K562 (cell line): ENCODE measurements around the gene SPEG. TPM values are rescaled to one million over a fixed set of nuclear protein-coding genes. Genes with fewer than 3 reads are reported as not detected.

Source experiments
- ARID2 ChIP-seq: fragments of 450-650 bp; IDR thresholded peaks from 2 replicates; pipeline ENCODE4 v1.6.1; 2017; ENCODE audit warnings: antibody characterized with exemption, mild to moderate bottlenecking
- CHD4 ChIP-seq: fragments of 200-600 bp; sonication (generic); IDR thresholded peaks from 3 replicates; pipeline ENCODE4 v1.6.1; 2012; ENCODE audit warnings: low read depth, mild to moderate bottlenecking, mixed read lengths, low read length, inconsistent platforms; ENCODE audit not compliant: insufficient read depth, insufficient replicate concordance, poor library complexity, severe bottlenecking
- E2F5 ChIP-seq: sonication (generic); formaldehyde crosslinking; IDR thresholded peaks from 2 replicates; pipeline ENCODE4 v1.8.0; 2022; ENCODE audit warnings: mild to moderate bottlenecking, missing genetic modification reagents
- FOXM1 ChIP-seq, 2 experiments: fragments of 450-650 bp in 1 of 2; sonication (generic) in 1 of 2; formaldehyde crosslinking in 1 of 2; IDR thresholded peaks; 2 replicates each; pipeline versions ENCODE4 v1.6.1 to v1.9.0; 2017 to 2022; ENCODE audit warnings: low read depth in 2 of 2, mild to moderate bottlenecking in 2 of 2, missing genetic modification reagents in 1 of 2, moderate library complexity in 1 of 2
- GABPB2 ChIP-seq: fragments of 250-450 bp; sonication (Bioruptor Pico); conservative IDR thresholded peaks from 2 replicates; pipeline ENCODE4 v1.5.1; 2021; ENCODE audit warnings: mild to moderate bottlenecking
- KAT7 ChIP-seq: sonication (generic); formaldehyde crosslinking; IDR thresholded peaks from 2 replicates; pipeline ENCODE4 v1.8.0; 2022; ENCODE audit warnings: missing genetic modification reagents, mild to moderate bottlenecking, borderline replicate concordance
- NBN ChIP-seq: fragments of 450-650 bp; IDR thresholded peaks from 2 replicates; pipeline ENCODE4 v1.6.1; 2016; ENCODE audit warnings: low read depth, mild to moderate bottlenecking
- NONO ChIP-seq, 2 experiments: fragments of 200-400 bp in 1 of 2; fragments of 450-650 bp in 1 of 2; formaldehyde crosslinking in 1 of 2; IDR thresholded peaks; 2 replicates each; pipeline ENCODE4 v1.6.1; 2017; ENCODE audit warnings: low read depth in 2 of 2, mild to moderate bottlenecking in 2 of 2, moderate library complexity in 2 of 2, low read length in 1 of 2
- NUFIP1 ChIP-seq: fragments of 450-650 bp; IDR thresholded peaks from 2 replicates; pipeline ENCODE4 v1.6.1; 2018; ENCODE audit not compliant: partially characterized antibody
- PATZ1 ChIP-seq: fragments of 250-450 bp; sonication (Bioruptor Pico); IDR thresholded peaks from 2 replicates; pipeline ENCODE4 v1.5.0; 2020; ENCODE audit warnings: mild to moderate bottlenecking, borderline replicate concordance
- PKNOX1 ChIP-seq: fragments of 450-650 bp; IDR thresholded peaks from 2 replicates; pipeline ENCODE4 v1.6.1; 2016
- POLR3G ChIP-seq: IDR thresholded peaks from 2 replicates; pipeline ENCODE4 v1.6.1; 2011; ENCODE audit not compliant: insufficient read length, insufficient replicate concordance; ENCODE audit errors: extremely low read depth
- SIN3A ChIP-seq, 2 experiments: fragments of 150-350 bp in 1 of 2; IDR thresholded peaks; 2 replicates each; pipeline ENCODE4 v1.6.1; 2011 to 2016; ENCODE audit warnings: borderline replicate concordance in 2 of 2, low read depth in 2 of 2, low read length in 2 of 2, mild to moderate bottlenecking in 2 of 2, moderate library complexity in 2 of 2; ENCODE audit not compliant: control insufficient read depth in 1 of 2
- SP1 ChIP-seq: sonication (generic); formaldehyde crosslinking; IDR thresholded peaks from 2 replicates; pipeline ENCODE4 v1.8.1; 2022; ENCODE audit warnings: mild to moderate bottlenecking, missing genetic modification reagents
- SRSF1 ChIP-seq: fragments of 200-400 bp; formaldehyde crosslinking; IDR thresholded peaks from 2 replicates; pipeline ENCODE4 v1.6.1; 2017; ENCODE audit warnings: mild to moderate bottlenecking, low read depth, low read length, moderate library complexity
- TEAD2 ChIP-seq: fragments of 450-650 bp; IDR thresholded peaks from 2 replicates; pipeline ENCODE4 v1.6.1; 2016; ENCODE audit warnings: missing genetic modification characterization, control low read depth, missing compliant biosample characterization
- THRAP3 ChIP-seq: fragments of 450-650 bp; IDR thresholded peaks from 2 replicates; pipeline ENCODE4 v1.6.1; 2016; ENCODE audit warnings: mild to moderate bottlenecking, inconsistent platforms, borderline replicate concordance
- ZBTB26 ChIP-seq: fragments of 450-650 bp; formaldehyde crosslinking; IDR thresholded peaks from 2 replicates; pipeline ENCODE4 v1.4.0; 2022; ENCODE audit warnings: missing genetic modification characterization
- ZNF408 ChIP-seq: fragments of 250-450 bp; sonication (Bioruptor Pico); IDR thresholded peaks from 2 replicates; pipeline ENCODE4 v1.4.0; 2020; ENCODE audit warnings: low read depth, mild to moderate bottlenecking, moderate library complexity
- ZNF512 ChIP-seq: IDR thresholded peaks from 2 replicates; pipeline ENCODE4 v1.6.1; 2016; ENCODE audit warnings: missing genetic modification characterization, missing compliant biosample characterization
- polyA plus RNA-seq, 8 experiments: library from polyadenylated mRNA; depleted of rRNA in 4 of 8; stranded (reverse) in 5 of 8; unstranded in 3 of 8; fragments of >200 nt; fragmentation: Nextera tagmentation in 2 of 8; fragmentation: Illumina TruSeq in 1 of 8; extraction: Ambion mirVana in 2 of 8; extraction: Trizol in 1 of 8; gene quantifications; 2 replicates each; pipeline versions ENCODE4 v1.2.1 to v1.2.3, GENCODE V29; 2011 to 2014; ENCODE audit warnings: inconsistent platforms in 1 of 8, missing spikeins in 1 of 8
- total RNA-seq, 7 experiments: library from RNA; depleted of rRNA in 6 of 7; stranded (reverse); fragments of >200 nt in 6 of 7; fragmentation: Illumina TruSeq in 2 of 7; extraction: Trizol in 2 of 7; gene quantifications; 2 replicates each; pipeline versions ENCODE4 v1.2.1 to v1.2.3, GENCODE V29; 2011 to 2021; ENCODE audit warnings: low replicate concordance in 1 of 7

SPEG gene
- total and polyA plus RNA-seq, 9 of the 15 experiments (the other 6 are each of a cell fraction or from before 2014, with no cell fraction given), result 0.49 to 8.7 (median 3.0) TPM

- TF ChIP-seq GABPB2 (CRISPR knock-in tag) (no peak), CHD4 (no peak), KAT7 (CRISPR knock-in tag) (peak; percentile 81; the same call in 1 of the 2 replicates), ZNF408 (CRISPR knock-in tag) (no peak), ARID2 (no peak), NONO (IDR thresholded peaks at IDR 0.05; ENCODE audit: low read depth in 2 of 2, low read length in 1 of 2) (peak in 1 of 2 experiments; percentile 83; a peak in 2 of 4 replicates), TEAD2 (no peak), ZNF512 (tag) (no peak), SP1 (CRISPR knock-in tag) (no peak; the same call in 1 of the 2 replicates), PKNOX1 (peak; percentile 74), ZBTB26 (no peak), THRAP3 (no peak), POLR3G (no peak), NUFIP1 (no peak), NBN (peak; percentile 83), SRSF1 (no peak), SIN3A (IDR thresholded peaks at IDR 0.05; ENCODE audit: borderline replicate concordance in 2 of 2, control insufficient read depth in 1 of 2, low read depth in 2 of 2, low read length in 2 of 2) (peak; percentile 49 to 81; a peak in 2 of 4 replicates), PATZ1 (no peak), E2F5 (CRISPR knock-in tag) (no peak), FOXM1 (IDR thresholded peaks at IDR 0.05; ENCODE audit: low read depth) (peak; percentile 75), FOXM1 (CRISPR knock-in tag; IDR thresholded peaks at IDR 0.05; ENCODE audit: low read depth) (no peak)
Observed at GRCh38 chr2:219514196-219514761, 79.6 kb downstream of the SPEG start, which contains the start of gene ASIC4 (continued).
